ENCODE data around the gene CFB. TPM values are rescaled to one million over a fixed set of nuclear protein-coding genes. Genes with fewer than 3 reads are reported as not detected.

CFB gene
- total RNA-seq, 2 donors from 2014 or later: 32.1 to 48.6 TPM

GRCh38 chr6:31911826-31912585, 33.9 kb upstream of the CFB start:
- H3K27ac ChIP-seq: no peak overlapping the region
- WGBS: 77% methylated on average over 11 of the region's 11 CpGs
- H3K27me3 ChIP-seq (replicated peaks; ENCODE audit: insufficient read depth): no peaks in the 10 kb centered on the region
- no peak for DNase-seq (ENCODE audit: low spot score)
- no peak for TF ChIP-seq CTCF (IDR thresholded peaks at IDR 0.05)
- TF ChIP-seq POLR2A (IDR thresholded peaks at IDR 0.05): no peak
- TF ChIP-seq POLR2AphosphoS5 (IDR thresholded peaks at IDR 0.05): no peak
- H3K4me3 ChIP-seq: no peak overlapping the region
- no peaks in the 10 kb centered on the region for H3K9me3 ChIP-seq
- H3K4me1 ChIP-seq (replicated peaks): no peaks in the 10 kb centered on the region
- no peaks in the 10 kb centered on the region for H3K36me3 ChIP-seq
- intact Hi-C loops (cut with DNase I): no loop called here

- DNase-seq (ENCODE audit: low spot score): no peak
- intact Hi-C loops (cut with DNase I): no loop called here
- Histone ChIP-seq H3K4me1 (replicated peaks) (no peaks in the 10 kb centered on the region), H3K27ac (no peak overlapping the region), H3K4me3 (no peak overlapping the region), H3K9me3 (no peaks in the 10 kb centered on the region), H3K36me3 (no peaks in the 10 kb centered on the region), H3K27me3 (replicated peaks; ENCODE audit: insufficient read depth) (no peaks in the 10 kb centered on the region)
- TF ChIP-seq CTCF (IDR thresholded peaks at IDR 0.05) (no peak), POLR2A (IDR thresholded peaks at IDR 0.05) (no peak), POLR2AphosphoS5 (IDR thresholded peaks at IDR 0.05) (no peak)
Measured at GRCh38 chr6:31915351-31915750, 30.5 kb upstream of the CFB start.

DNA sequence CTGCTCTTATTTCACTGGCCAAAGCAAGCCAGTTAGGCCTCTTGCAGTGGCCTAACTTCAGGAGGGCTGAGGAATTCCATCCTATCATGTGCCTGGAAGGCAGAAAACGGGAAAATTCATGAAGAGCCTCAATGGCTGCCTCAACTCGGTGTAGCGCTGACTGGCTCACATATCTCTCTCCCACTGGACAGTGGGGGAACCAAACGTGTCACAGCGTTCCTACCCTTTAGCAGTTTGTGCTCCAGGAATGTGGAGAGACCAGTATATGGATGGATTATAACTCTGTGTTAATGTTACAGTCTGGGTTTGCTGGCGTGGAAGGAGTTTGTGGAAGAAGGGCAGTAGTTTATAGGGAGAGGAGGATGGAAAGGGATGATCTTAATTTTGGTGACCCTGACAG, 30.1 kb upstream of the CFB start:
- Histone ChIP-seq H3K27me3 (replicated peaks; ENCODE audit: insufficient read depth) (no peaks in the 10 kb centered on the region), H3K9me3 (no peaks in the 10 kb centered on the region), H3K4me1 (replicated peaks) (peaks cover 3% of the 10 kb centered on the region), H3K36me3 (no peaks in the 10 kb centered on the region), H3K4me3 (no peak overlapping the region), H3K27ac (no peak overlapping the region)
- TF ChIP-seq POLR2A (IDR thresholded peaks at IDR 0.05) (no peak), CTCF (IDR thresholded peaks at IDR 0.05) (no peak), POLR2AphosphoS5 (IDR thresholded peaks at IDR 0.05) (no peak)
- no peak for DNase-seq (ENCODE audit: low spot score)
- intact Hi-C loops (cut with DNase I): no loop called here
- WGBS: 61% methylated on average over 6 of the region's 6 CpGs

GRCh38 chr6:31918069-31918720, 27.7 kb upstream of the CFB start:
- TF ChIP-seq POLR2AphosphoS5 (IDR thresholded peaks at IDR 0.05) (no peak), POLR2A (IDR thresholded peaks at IDR 0.05) (no peak), CTCF (IDR thresholded peaks at IDR 0.05) (no peak)
- DNase-seq (ENCODE audit: low spot score): no peak
- WGBS: 90% methylated on average over 8 of the region's 8 CpGs

More at GRCh38 chr6:31918069-31918720, 27.7 kb upstream of the CFB start:
- H3K4me1 ChIP-seq (replicated peaks): peaks cover 4% of the 10 kb centered on the region
- H3K4me3 ChIP-seq: no peak overlapping the region
- no peaks in the 10 kb centered on the region for H3K9me3 ChIP-seq
- intact Hi-C loops (cut with DNase I): no loop called here
- no peaks in the 10 kb centered on the region for H3K36me3 ChIP-seq
- H3K27me3 ChIP-seq (replicated peaks; ENCODE audit: insufficient read depth): no peaks in the 10 kb centered on the region
- no peak overlapping the region for H3K27ac ChIP-seq

Measured in prostate gland (tissue), 2 donors.